PC-9 (cell line): ENCODE results near the gene TNFRSF14. TPM values are rescaled to one million over a fixed set of nuclear protein-coding genes. Genes with fewer than 3 reads are reported as not detected.
"Not testable (repeated sequence)": the region's sequence is repeated elsewhere in the genome, so short reads cannot be mapped to it uniquely, and the experiment has no call there.

ENCODE experiments used
- BruUV-seq: library from RNA; stranded (reverse); fragments of 400-500 nt; replicated peaks from 2 replicates; lab custom pipeline; 2021; lab: Mats Ljungman, UMichigan
- CTCF ChIA-PET: fragments of 300-600 bp; sonication (Branson Sonifier 250); formaldehyde crosslinking; loops from one replicate; lab custom pipeline; 2022; ENCODE audit warnings: antibody characterized with exemption; lab: Charles Lee
- POLR2A ChIA-PET: fragments of 300-600 bp; sonication (Branson Sonifier 250); formaldehyde crosslinking; loops from one replicate; lab custom pipeline; 2022; ENCODE audit warnings: antibody characterized with exemption; ENCODE audit not compliant: unreplicated experiment; lab: Charles Lee
- DNase-seq, 2 experiments: peaks; one replicate each; pipeline versions ENCODE4 v3.0.0 to v3.0.0-alpha.2; 2015 to 2022; ENCODE audit warnings: mixed read lengths in 1 of 2
- H2AFZ ChIP-seq: fragments of 200-600 bp; sonication (generic); 2 replicates; pipeline ENCODE4 v1.8.1; 2017; ENCODE audit warnings: antibody characterized with exemption
- H3F3A ChIP-seq: fragments of 200-600 bp; sonication (generic); 2 replicates; pipeline ENCODE4 v1.8.1; 2017; ENCODE audit warnings: antibody characterized with exemption, mild to moderate bottlenecking, low read depth; ENCODE audit not compliant: insufficient read depth
- H3K27ac ChIP-seq: fragments of 200-600 bp; sonication (generic); 2 replicates; pipeline ENCODE4 v1.6.1; 2016; ENCODE audit warnings: mixed run types
- H3K27me3 ChIP-seq: fragments of 200-600 bp; sonication (generic); 2 replicates; pipeline ENCODE4 v1.6.1; 2016; ENCODE audit warnings: low read depth, mixed run types; ENCODE audit not compliant: insufficient read depth
- H3K36me3 ChIP-seq: fragments of 200-600 bp; sonication (generic); 2 replicates; pipeline ENCODE4 v1.6.1; 2016; ENCODE audit warnings: low read depth, mixed run types
- H3K4me1 ChIP-seq: fragments of 200-600 bp; sonication (generic); replicated peaks from 2 replicates; pipeline ENCODE4 v1.6.1; 2016; ENCODE audit warnings: mixed run types; ENCODE audit not compliant: insufficient read depth
- H3K4me2 ChIP-seq: fragments of 200-600 bp; sonication (generic); 2 replicates; pipeline ENCODE4 v1.6.1; 2017; ENCODE audit warnings: mixed run types
- H3K4me3 ChIP-seq: fragments of 200-600 bp; sonication (generic); 2 replicates; pipeline ENCODE4 v1.6.1; 2016; ENCODE audit warnings: mixed run types
- H3K79me2 ChIP-seq: fragments of 200-600 bp; sonication (generic); 2 replicates; pipeline ENCODE4 v1.6.1; 2017; ENCODE audit warnings: low read depth, mixed run types
- H3K9me2 ChIP-seq: fragments of 200-600 bp; sonication (generic); 2 replicates; pipeline ENCODE4 v1.8.1; 2017; ENCODE audit warnings: mild to moderate bottlenecking; ENCODE audit not compliant: insufficient read depth
- H3K9me3 ChIP-seq: fragments of 200-600 bp; sonication (generic); 2 replicates; pipeline ENCODE4 v1.8.1; 2016; ENCODE audit warnings: low read depth; ENCODE audit not compliant: insufficient read depth
- H4K20me1 ChIP-seq: fragments of 200-600 bp; sonication (generic); 2 replicates; pipeline ENCODE4 v1.8.1; 2017; ENCODE audit not compliant: insufficient read depth
- EZH2 ChIP-seq: fragments of 200-600 bp; sonication (generic); IDR thresholded peaks from 2 replicates; pipeline ENCODE4 v1.8.0; 2017; ENCODE audit warnings: antibody characterized with exemption, low read depth
- intact Hi-C: fragments of 100-400 bp; cut with micrococcal nuclease; formaldehyde crosslinking; loops from one replicate; pipeline ENCODE4 v1.10.0; 2022; ENCODE audit not compliant: unreplicated experiment
- total RNA-seq: library from RNA; stranded (reverse); gene quantifications from 2 replicates; pipeline ENCODE4 v1.2.3, GENCODE V29; 2021
- TF ChIP-seq, protein P1 (sequence below): fragments of 200-600 bp; sonication (generic); conservative IDR thresholded peaks from 2 replicates; pipeline ENCODE4 v1.6.1; 2017; ENCODE audit warnings: mixed run types, antibody characterized with exemption, mild to moderate bottlenecking, moderate library complexity

The TNFRSF14 gene
- total RNA-seq, 1 experiment from 2014 or later, result 9.9 TPM

DNA sequence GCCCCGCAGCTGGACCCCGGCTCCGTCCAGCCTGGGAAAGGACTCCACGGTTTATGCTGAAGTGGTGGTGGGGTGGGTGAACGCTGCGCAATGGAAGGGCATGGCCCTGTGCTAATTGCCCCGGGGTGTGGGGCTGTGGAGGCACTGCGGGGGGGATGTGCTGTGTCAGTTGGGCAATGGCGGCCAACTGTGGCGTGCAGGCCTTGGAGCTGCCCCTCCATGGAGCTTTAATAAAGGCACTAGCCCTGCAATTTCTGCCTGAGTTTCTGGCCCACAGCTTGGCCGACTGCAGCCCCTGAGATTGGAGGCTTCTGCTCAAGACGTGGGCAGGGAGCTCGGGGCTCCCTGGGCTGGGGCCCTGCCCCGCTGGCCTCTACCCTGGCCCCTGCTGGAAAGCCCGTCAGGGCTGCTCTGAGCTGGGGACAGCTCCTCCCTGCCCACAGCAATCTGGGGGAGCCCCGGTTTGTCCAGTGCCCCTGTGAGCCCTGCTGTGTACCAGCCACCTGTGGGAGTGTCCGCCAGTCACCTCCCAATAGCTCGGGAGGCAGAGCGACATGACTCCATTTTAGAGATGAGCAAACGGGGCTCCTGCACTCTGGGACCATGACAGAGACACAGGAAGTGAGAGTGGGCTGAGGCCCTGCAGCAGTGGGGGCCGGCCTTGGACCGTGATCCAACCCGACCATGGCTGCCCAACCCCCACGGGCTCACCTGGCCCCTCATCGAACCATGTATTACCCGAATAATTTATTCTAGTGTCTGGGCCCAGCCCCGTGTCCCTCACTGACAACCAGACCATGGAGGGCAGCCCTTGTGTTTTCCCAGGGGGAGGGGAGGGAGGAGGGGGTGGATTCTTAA is 8.7 kb upstream of the TNFRSF14 start:
- TF ChIP-seq EZH2, result no peak
- TF ChIP-seq, protein P1, sequence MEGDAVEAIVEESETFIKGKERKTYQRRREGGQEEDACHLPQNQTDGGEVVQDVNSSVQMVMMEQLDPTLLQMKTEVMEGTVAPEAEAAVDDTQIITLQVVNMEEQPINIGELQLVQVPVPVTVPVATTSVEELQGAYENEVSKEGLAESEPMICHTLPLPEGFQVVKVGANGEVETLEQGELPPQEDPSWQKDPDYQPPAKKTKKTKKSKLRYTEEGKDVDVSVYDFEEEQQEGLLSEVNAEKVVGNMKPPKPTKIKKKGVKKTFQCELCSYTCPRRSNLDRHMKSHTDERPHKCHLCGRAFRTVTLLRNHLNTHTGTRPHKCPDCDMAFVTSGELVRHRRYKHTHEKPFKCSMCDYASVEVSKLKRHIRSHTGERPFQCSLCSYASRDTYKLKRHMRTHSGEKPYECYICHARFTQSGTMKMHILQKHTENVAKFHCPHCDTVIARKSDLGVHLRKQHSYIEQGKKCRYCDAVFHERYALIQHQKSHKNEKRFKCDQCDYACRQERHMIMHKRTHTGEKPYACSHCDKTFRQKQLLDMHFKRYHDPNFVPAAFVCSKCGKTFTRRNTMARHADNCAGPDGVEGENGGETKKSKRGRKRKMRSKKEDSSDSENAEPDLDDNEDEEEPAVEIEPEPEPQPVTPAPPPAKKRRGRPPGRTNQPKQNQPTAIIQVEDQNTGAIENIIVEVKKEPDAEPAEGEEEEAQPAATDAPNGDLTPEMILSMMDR, result no peak
- Histone ChIP-seq H3K4me1 (peaks cover 34% of the 10 kb centered on the region), H3K4me3 (peak overlapping the region; percentile 87), H3K27ac (no peak overlapping the region), H4K20me1 (no peaks in the 10 kb centered on the region), H3K79me2 (no peaks in the 10 kb centered on the region), H3K36me3 (no peaks in the 10 kb centered on the region), H3K27me3 (no peaks in the 10 kb centered on the region), H3K9me2 (no peaks in the 10 kb centered on the region), H3K9me3 (no peaks in the 10 kb centered on the region), H3F3A (peaks cover 22% of the 10 kb centered on the region; the same call in 1 of the 2 replicates), H2AFZ (peak overlapping the region; percentile 84), H3K4me2 (peak overlapping the region; percentile 94)
- BruUV-seq, result no TSS peak
- intact Hi-C loops, result loop anchor here (1.0 to 10.0 kb wide), 7 partner anchors 21 to 352 kb away; partner anchors contain the start of genes MORN1, PANK4, PRXL2B and RER1
- POLR2A ChIA-PET, result interaction anchor here (0.8 to 1.3 kb wide), 2 partner anchors 38 to 348 kb away, joined by 5 to 9 read pairs; no protein-coding TSS in a partner anchor
- CTCF ChIA-PET, result interaction anchor here (0.5 to 0.9 kb wide), 4 partner anchors 38 to 352 kb away, joined by 3 to 7 read pairs (median 4); no protein-coding TSS in a partner anchor
- no peak for DNase-seq

- Histone ChIP-seq H3K79me2 (no peaks in the 10 kb centered on the region), H3K36me3 (no peaks in the 10 kb centered on the region), H3K4me1 (peaks cover 34% of the 10 kb centered on the region), H3K4me3 (peak overlapping the region; percentile 87; the same call in 1 of the 2 replicates), H3K9me2 (no peaks in the 10 kb centered on the region), H3K27me3 (no peaks in the 10 kb centered on the region), H3F3A (peaks cover 15% of the 10 kb centered on the region; the same call in 1 of the 2 replicates), H2AFZ (no peak overlapping the region), H3K27ac (peak overlapping the region; percentile 52; the same call in 1 of the 2 replicates), H3K4me2 (peak overlapping the region; percentile 94), H3K9me3 (no peaks in the 10 kb centered on the region), H4K20me1 (no peaks in the 10 kb centered on the region)
- ChIA-PET CTCF (interaction anchor here (0.5 to 0.9 kb wide), 3 partner anchors 39 to 353 kb away, joined by 3 to 7 read pairs (median 5); no protein-coding TSS in a partner anchor), POLR2A (interaction anchor here (0.6 to 1.3 kb wide), 4 partner anchors 22 to 456 kb away, joined by 3 to 13 read pairs (median 8); partner anchors contain the start of gene PANK4)
- TF ChIP-seq, protein P1, result peak; percentile 93
- no peak for TF ChIP-seq EZH2
- peak; percentile 70 to 85 for DNase-seq
- intact Hi-C loops, result loop anchor here (1.0 to 10.0 kb wide), 5 partner anchors 22 to 157 kb away; partner anchors contain the start of genes MORN1, PANK4, PRXL2B and RER1
- BruUV-seq, result no TSS peak
These were observed 8.0 kb upstream of the TNFRSF14 start for GRCh38 chr1:2548068-2548589.

DNA sequence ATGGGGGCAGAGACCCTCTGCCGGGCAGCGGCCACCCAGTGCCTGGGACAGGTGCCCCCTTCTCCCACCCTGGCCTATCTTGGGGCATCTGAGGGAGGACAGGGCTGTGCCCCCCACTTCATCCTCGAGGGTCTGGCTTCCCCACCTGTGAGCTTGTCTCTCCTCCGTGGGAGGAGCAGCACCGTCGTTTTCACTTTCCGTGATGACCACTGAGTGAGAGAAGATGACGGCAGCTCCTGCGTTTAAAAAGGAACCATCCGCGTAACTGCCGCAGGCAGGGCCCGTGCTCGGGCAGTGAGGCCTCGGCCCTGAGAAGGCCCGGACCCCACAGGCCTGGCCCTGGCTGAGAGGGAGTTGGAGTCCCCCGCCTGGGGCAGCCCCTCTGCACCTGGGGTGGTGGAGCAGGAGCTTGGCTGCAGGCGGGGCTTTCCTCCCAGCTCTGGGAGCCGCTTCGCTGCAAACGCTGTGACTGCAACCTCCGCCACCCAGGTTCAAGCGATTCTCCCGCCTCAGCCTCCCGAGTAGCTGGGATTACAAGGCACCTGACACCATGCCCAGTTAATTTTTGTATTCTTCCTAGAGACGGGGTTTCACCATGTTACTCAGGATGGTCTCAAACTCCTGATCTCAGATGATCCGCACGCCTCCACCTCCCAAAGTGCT is 6.7 kb upstream of the TNFRSF14 start:
- H3K27ac ChIP-seq, result peak overlapping the region; percentile 52; the same call in 1 of the 2 replicates
- H3K79me2 ChIP-seq, DNase-seq, H2AFZ ChIP-seq, BruUV-seq, H3K4me3 ChIP-seq, H3K9me3 ChIP-seq, H3K9me2 ChIP-seq, CTCF ChIA-PET, H3K36me3 ChIP-seq, POLR2A ChIA-PET, H4K20me1 ChIP-seq, H3K27me3 ChIP-seq: not testable (repeated sequence)
- intact Hi-C loops, result loop anchor here (10.0 kb wide), 1 partner anchor 95 kb away; no protein-coding TSS in a partner anchor
- H3K4me1 ChIP-seq, result peaks cover 34% of the 10 kb centered on the region
- peak overlapping the region; percentile 94; the same call in 1 of the 2 replicates for H3K4me2 ChIP-seq
- H3F3A ChIP-seq, result peaks cover 13% of the 10 kb centered on the region; the same call in 1 of the 2 replicates

DNA sequence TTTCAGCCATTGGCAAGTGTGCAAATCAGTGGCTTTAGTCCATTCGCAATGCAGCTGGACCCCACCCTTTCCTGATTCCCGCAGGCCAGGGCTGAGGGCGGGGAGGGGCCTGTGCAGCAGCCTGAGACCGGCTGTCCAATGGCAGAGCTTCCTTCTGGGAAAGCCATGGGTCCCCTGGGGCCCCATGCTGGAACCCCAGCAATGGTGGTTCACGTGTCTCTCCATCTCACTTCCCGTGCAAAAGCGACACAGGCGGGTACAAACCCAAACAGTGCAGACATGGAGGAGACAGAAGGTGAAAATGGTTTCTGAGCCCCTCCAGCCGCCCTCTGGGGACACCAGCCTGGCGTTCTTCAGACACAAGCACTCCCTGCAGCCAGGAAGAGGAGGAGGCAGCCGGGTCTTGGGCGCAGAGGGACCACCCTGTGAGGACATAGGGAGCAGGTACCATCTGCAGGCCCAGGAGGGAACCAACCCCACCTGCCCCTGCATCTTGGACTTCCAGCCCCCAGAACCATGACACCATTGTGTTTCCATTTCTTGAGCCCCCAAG is 5.8 kb upstream of the TNFRSF14 start:
- DNase-seq, H3K27me3 ChIP-seq, H3K9me3 ChIP-seq, H3K79me2 ChIP-seq, POLR2A ChIA-PET, BruUV-seq, H3K27ac ChIP-seq, CTCF ChIA-PET, H3K36me3 ChIP-seq, H4K20me1 ChIP-seq, H3K9me2 ChIP-seq, H3K4me3 ChIP-seq, H2AFZ ChIP-seq, H3K4me2 ChIP-seq, intact Hi-C loops: not testable (repeated sequence)
- peaks cover 13% of the 10 kb centered on the region; the same call in 1 of the 2 replicates for H3F3A ChIP-seq
- peaks cover 26% of the 10 kb centered on the region for H3K4me1 ChIP-seq

DNA sequence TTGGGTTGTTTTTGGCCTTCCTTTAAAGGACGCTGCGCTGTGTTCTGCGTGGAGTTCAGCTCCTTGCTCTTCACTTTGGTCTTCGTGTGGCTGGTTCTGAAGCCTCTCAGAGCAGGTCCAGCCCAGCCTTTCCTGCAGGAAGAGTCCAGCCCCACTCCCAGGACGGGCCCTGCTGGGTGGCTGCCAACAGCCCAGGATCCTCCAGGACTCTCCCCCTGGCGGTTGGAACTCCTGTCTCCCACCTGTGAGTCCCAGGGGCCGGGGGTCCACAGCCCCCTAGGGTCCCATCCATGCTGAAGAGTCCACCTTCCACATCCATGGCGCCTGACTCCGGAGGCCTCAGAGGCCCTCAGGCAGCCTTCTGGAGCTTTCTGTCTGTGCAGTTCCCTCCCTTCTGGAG is 4.6 kb upstream of the TNFRSF14 start:
- DNase-seq, result not testable (repeated sequence)

More for the DNA sequence above, 4.6 kb upstream of the TNFRSF14 start:
- H3K27me3 ChIP-seq, H3K9me2 ChIP-seq, H2AFZ ChIP-seq, intact Hi-C loops, H3K27ac ChIP-seq, H3K4me2 ChIP-seq, H3K36me3 ChIP-seq, POLR2A ChIA-PET, H3K9me3 ChIP-seq, BruUV-seq, CTCF ChIA-PET, H4K20me1 ChIP-seq, H3K4me3 ChIP-seq, H3K79me2 ChIP-seq, H3F3A ChIP-seq: not testable (repeated sequence)
- peaks cover 21% of the 10 kb centered on the region; the same call in 1 of the 2 replicates for H3K4me1 ChIP-seq
